ENCODE results near the gene NTN1.

DNA sequence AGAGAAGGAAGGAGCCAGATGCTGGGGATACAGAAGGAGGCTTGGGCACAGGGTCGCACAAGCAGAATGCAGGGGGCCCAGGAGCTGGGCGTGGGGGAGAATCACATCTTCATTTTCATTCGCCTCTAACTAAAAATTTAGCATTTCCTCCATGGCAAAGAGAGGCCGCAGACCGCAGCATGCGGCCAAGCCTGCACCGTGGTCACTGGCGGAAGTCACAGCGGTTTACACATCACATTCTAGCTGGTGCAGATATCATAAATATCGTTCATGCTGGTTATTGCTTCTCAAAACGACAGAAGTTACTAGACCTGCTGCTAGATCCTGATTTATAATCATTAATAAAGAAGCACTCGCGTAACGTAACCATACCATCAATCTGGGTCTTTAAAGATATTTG is 162.0 kb downstream of the NTN1 start:
- TF ChIP-seq, protein P1, sequence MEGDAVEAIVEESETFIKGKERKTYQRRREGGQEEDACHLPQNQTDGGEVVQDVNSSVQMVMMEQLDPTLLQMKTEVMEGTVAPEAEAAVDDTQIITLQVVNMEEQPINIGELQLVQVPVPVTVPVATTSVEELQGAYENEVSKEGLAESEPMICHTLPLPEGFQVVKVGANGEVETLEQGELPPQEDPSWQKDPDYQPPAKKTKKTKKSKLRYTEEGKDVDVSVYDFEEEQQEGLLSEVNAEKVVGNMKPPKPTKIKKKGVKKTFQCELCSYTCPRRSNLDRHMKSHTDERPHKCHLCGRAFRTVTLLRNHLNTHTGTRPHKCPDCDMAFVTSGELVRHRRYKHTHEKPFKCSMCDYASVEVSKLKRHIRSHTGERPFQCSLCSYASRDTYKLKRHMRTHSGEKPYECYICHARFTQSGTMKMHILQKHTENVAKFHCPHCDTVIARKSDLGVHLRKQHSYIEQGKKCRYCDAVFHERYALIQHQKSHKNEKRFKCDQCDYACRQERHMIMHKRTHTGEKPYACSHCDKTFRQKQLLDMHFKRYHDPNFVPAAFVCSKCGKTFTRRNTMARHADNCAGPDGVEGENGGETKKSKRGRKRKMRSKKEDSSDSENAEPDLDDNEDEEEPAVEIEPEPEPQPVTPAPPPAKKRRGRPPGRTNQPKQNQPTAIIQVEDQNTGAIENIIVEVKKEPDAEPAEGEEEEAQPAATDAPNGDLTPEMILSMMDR (IDR thresholded peaks at IDR 0.05): no peak
- no peak for TF ChIP-seq EP300 (IDR thresholded peaks at IDR 0.05)
